Right lobe of liver (tissue), 4 donors: Measurements from ENCODE around the gene TAS2R40.

Experiments
- POLR2A ChIP-seq: fragments of 450-650 bp; IDR thresholded peaks from one replicate; pipeline ENCODE4 v1.6.1; 2017; ENCODE audit warnings: antibody characterized with exemption, mild to moderate bottlenecking
- TF ChIP-seq, protein P1 (sequence below), 4 donors: fragments of 200-600 bp in 3 of 4; fragments of 450-650 bp in 1 of 4; IDR thresholded peaks; one replicate each; pipeline versions ENCODE4 v1.5.1 to v1.8.0; 2016 to 2022; ENCODE audit warnings: antibody characterized with exemption in 4 of 4, mild to moderate bottlenecking in 2 of 4
- donor health status: DM: no; HTN: no; CAD: no.
- donor health status: DM: no; HTN: no; CAD: no.
- donor health status: DM: no; HTN: yes; CAD: no.

DNA sequence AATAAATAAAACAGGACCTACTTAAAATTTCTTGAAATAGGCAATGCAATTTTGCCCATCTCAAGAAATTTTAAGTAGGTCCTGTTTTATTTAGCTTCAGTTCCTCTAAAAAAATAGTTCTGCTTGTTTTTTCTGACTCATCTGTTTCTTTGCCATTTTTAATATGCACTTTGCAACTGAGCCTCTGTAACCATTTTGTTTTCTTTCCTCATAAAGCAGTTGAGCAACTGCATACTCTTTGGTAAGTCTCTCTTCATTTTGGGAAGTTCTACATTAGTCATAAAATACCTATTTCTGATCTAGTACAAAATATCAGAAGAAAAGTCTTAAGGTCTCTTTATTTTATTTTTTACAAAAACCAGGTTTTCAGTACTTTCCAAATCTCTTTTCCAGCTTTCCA, 18.0 kb downstream of the TAS2R40 start:
- TF ChIP-seq, protein P1, sequence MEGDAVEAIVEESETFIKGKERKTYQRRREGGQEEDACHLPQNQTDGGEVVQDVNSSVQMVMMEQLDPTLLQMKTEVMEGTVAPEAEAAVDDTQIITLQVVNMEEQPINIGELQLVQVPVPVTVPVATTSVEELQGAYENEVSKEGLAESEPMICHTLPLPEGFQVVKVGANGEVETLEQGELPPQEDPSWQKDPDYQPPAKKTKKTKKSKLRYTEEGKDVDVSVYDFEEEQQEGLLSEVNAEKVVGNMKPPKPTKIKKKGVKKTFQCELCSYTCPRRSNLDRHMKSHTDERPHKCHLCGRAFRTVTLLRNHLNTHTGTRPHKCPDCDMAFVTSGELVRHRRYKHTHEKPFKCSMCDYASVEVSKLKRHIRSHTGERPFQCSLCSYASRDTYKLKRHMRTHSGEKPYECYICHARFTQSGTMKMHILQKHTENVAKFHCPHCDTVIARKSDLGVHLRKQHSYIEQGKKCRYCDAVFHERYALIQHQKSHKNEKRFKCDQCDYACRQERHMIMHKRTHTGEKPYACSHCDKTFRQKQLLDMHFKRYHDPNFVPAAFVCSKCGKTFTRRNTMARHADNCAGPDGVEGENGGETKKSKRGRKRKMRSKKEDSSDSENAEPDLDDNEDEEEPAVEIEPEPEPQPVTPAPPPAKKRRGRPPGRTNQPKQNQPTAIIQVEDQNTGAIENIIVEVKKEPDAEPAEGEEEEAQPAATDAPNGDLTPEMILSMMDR (IDR thresholded peaks at IDR 0.05) = no peak
- TF ChIP-seq POLR2A = no peak
